ENCODE results near the gene ENOX1.

Gene ENOX1

DNA sequence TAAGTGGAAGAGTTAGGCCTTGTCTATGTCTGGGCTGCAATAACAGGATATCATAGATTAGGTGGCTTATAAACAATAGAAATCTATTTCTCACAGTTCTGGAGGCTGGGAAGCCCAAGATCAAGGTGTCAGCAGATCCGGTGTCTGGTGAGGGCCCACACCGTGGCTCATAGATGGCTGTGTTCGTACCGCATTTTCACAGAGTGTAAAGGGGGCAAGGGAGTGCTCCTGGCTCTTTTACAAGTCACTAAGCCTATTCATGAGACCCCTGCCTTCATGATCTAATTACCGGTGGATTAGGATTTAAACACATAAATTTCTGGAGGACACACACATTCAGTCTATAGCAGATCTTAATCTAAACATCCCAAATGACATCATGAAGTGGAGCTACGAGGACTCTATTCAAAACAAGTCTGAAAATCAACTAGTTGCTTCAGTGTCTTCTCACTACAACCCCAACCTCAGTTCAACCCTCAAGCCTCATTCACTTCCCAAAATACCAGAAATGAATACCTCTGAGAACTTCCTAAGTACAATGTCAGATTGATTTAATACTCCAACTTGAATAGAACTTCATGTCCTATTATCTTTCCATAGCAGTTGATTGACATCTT lies 23.5 kb downstream of the ENOX1 start:
- no peak overlapping the region for H3K4me3 ChIP-seq (ENCODE audit: low read depth, low read length)
- TF ChIP-seq, protein P1, sequence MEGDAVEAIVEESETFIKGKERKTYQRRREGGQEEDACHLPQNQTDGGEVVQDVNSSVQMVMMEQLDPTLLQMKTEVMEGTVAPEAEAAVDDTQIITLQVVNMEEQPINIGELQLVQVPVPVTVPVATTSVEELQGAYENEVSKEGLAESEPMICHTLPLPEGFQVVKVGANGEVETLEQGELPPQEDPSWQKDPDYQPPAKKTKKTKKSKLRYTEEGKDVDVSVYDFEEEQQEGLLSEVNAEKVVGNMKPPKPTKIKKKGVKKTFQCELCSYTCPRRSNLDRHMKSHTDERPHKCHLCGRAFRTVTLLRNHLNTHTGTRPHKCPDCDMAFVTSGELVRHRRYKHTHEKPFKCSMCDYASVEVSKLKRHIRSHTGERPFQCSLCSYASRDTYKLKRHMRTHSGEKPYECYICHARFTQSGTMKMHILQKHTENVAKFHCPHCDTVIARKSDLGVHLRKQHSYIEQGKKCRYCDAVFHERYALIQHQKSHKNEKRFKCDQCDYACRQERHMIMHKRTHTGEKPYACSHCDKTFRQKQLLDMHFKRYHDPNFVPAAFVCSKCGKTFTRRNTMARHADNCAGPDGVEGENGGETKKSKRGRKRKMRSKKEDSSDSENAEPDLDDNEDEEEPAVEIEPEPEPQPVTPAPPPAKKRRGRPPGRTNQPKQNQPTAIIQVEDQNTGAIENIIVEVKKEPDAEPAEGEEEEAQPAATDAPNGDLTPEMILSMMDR (IDR thresholded peaks at IDR 0.05; ENCODE audit: low read depth, low read length), result no peak

DNA sequence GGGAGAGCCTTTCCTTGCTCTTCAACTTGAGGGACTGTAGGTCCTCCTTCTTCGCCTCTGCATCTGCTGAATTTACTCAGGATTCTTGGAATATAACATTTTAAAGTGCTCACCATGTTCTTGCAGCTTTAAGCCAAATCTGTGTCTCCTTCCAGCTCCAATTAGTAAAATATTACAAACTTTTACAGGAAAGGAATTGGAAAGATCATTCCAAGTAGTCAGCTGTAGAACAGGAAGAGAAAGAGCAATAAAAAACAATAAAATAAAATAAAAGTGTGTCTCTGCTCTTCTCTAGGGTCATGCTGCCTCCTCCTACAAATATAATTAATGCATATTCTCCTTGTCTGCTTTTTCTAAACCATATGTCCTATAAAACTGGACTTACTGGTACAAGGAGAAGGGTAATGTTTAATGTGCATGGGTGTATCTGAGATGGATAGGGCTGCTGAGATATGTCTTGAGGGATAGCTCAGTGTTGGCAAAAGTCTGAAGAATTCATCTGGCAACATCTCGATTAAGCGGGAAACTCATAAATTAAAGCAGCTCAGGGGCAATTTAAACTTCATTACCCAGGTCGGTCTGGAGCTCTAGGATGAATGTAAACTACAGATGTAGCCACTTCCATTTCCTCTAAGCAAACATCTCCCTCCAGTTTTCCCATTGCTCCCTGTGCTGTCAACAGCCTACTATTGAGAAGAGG lies 25.0 kb downstream of the ENOX1 start:
- H3K4me3 ChIP-seq (ENCODE audit: low read depth, low read length), result no peak overlapping the region
- TF ChIP-seq, protein P1 (IDR thresholded peaks at IDR 0.05; ENCODE audit: low read depth, low read length), result no peak

DNA sequence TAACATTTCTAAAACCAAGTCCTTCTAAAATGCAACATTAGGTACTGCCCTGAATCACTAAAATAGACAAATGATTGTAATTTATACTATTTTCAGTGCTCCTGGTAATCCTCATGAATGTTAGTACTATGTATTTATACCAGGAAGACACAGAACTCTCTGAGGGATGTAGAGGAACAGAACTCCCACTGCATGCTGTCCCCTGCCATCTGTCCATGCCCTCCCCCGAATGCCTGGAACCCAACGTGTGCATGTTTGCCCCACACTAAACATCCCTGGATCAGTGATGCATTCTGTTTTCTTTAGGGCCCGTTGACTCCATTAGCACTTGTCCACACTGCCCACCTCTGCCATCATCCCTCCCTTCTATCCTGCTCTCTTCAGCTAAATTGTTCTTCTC lies 26.5 kb downstream of the ENOX1 start:
- TF ChIP-seq, protein P1 (IDR thresholded peaks at IDR 0.05; ENCODE audit: low read depth, low read length), result no peak
- H3K4me3 ChIP-seq (ENCODE audit: low read depth, low read length), result no peak overlapping the region

DNA sequence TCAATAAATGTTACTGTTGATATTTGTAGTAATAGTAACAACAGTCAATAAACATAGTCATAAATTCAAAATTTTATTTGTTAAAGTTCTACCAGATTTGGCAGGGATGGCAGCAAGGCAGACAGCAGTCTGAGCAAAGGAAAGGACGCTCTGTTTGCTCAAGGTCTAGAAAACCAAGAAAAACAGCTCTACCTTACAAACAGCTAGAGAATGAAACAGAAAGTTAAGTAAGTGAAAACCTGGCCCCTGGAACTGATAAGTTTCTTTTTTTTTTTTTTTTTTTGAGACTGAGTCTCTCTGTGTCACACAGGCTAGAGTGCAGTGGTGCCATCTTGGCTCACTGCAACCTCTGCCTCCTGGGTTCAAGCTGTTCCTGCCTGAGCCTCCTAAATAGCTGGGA lies 27.9 kb downstream of the ENOX1 start:
- TF ChIP-seq, protein P1 (IDR thresholded peaks at IDR 0.05; ENCODE audit: low read depth, low read length), result no peak
- H3K4me3 ChIP-seq (ENCODE audit: low read depth, low read length), result no peak overlapping the region

DNA sequence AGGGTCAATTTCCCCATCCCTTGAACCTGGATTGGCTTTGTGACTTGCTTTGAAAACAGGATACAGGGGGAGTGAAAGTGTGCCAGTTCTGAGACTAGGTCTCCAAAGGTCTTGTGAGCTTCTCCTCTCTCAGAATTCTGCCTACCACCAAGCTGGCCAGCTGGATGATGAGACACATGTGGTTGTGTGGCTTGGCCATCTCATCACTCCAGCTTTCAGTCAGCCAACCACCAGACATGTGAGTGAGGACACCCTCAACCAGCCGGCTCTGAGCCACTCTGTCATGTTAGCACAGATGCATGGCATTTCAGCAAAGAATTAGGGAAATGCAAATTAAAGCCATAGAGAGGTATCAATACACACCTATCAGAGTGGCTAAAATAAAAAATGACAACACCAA lies 29.5 kb downstream of the ENOX1 start:
- TF ChIP-seq, protein P1 (IDR thresholded peaks at IDR 0.05; ENCODE audit: low read depth, low read length), result no peak
- no peak overlapping the region for H3K4me3 ChIP-seq (ENCODE audit: low read depth, low read length)

DNA sequence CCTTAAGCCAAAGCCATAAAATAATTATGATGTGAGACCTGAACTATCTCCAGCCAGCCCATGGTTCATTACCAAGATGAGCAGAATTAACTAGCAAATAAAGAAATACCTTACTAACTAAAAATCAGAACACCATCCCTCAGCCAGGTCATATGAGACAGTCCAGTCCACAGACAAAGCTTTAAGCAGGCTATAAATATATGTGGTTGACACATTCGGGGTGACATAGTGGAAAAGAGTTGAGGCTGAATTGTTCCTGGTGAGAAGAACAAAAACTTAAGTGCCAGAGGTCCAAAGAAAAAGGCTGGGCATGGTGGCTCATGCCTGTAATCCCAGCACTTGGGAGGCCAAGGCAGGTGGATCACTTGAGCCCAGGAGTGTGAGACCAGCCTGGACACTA lies 30.9 kb downstream of the ENOX1 start:
- H3K4me3 ChIP-seq (ENCODE audit: low read depth, low read length), result no peak overlapping the region
- TF ChIP-seq, protein P1 (IDR thresholded peaks at IDR 0.05; ENCODE audit: low read depth, low read length), result no peak

DNA sequence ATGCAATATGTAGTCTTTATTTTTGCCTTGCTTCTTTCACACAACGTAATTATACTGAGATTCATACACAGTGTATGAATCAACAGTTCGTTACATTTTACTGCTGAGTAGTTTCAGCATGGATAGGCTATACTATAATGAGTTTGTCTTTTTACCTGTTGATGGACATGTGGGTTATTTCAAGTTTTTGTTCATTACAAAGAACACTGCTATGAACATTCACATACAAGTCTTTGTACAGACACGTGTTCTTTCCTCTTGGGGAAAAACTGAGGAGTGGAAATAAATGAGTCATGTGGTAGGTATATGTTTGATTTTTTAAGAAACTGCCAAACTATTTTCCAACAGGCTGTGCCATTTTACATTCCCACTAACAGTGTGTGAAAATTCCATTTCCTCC lies 35.1 kb downstream of the ENOX1 start:
- H3K4me3 ChIP-seq (ENCODE audit: low read depth, low read length), result no peak overlapping the region
- TF ChIP-seq, protein P1 (IDR thresholded peaks at IDR 0.05; ENCODE audit: low read depth, low read length), result no peak
